Urinary bladder (tissue), 4 donors: ENCODE measurements around the gene MEF2A. TPM values are rescaled to one million over a fixed set of nuclear protein-coding genes. Genes with fewer than 3 reads are reported as not detected.

ENCODE experiments used
- DNase-seq: peaks from one replicate; pipeline ENCODE4 v3.0.0-alpha.2; 2015; ENCODE audit errors: extremely low spot score
- H3K27ac ChIP-seq: one replicate; pipeline ENCODE4 v1.5.1; 2013; ENCODE audit warnings: low read depth, mild to moderate bottlenecking, moderate library complexity
- H3K36me3 ChIP-seq: one replicate; pipeline ENCODE4 v1.6.1; 2013; ENCODE audit warnings: mild to moderate bottlenecking, moderate library complexity; ENCODE audit not compliant: insufficient read depth
- H3K4me1 ChIP-seq: one replicate; pipeline ENCODE4 v1.6.1; 2013; ENCODE audit warnings: mild to moderate bottlenecking, moderate library complexity; ENCODE audit not compliant: insufficient read depth
- H3K4me3 ChIP-seq: one replicate; pipeline ENCODE4 v1.5.1; 2013; ENCODE audit warnings: low read depth, low read length
- WGBS: extraction: QIAGEN DNeasy Blood & Tissue Kit; methylation state at CpG from one replicate; pipeline ENCODE4 v1.1.7; 2013; 5-methylcytosine and 5-hydroxymethylcytosine counted together
- polyA plus RNA-seq: library from polyadenylated mRNA; stranded (reverse); fragments of 200-250 nt; gene quantifications from one replicate; pipeline ENCODE4 v1.2.3, GENCODE V29; 2013
- total RNA-seq: library from RNA; depleted of rRNA; stranded (reverse); fragments of >200 nt; gene quantifications from one replicate; pipeline ENCODE4 v1.2.3, GENCODE V29; 2014
- donor health status: healthy with polysubstance abuse.
- donor health status: healthy.

The MEF2A gene
- total and polyA plus RNA-seq, 2 donors: 37.6 to 85.1 TPM

DNA sequence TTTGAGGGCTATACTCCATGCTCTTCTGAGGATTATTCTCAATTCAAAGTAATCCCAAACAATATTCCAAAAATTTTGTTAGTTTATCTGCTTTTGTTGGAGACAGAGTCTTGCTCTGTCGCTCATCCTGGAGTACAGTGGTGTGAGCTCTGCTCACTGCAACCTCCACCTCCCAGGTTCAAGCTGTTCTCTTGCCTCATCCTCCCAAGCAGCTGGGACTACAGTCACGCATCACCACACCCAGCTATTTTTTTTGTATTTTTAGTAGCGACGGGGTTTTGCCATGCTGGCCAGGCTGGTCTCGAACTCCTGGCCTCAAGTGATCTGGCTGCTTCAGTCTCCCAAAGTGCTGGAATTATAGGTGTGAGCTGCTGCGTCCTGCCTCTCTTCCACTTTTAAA, 39.1 kb downstream of the MEF2A start:
- Histone ChIP-seq H3K27ac (no peak overlapping the region), H3K4me1 (no peaks in the 10 kb centered on the region), H3K4me3 (no peak overlapping the region), H3K36me3 (no peaks in the 10 kb centered on the region)
- WGBS: 91% methylated on average over 6 of the region's 6 CpGs
- no peak for DNase-seq

DNA sequence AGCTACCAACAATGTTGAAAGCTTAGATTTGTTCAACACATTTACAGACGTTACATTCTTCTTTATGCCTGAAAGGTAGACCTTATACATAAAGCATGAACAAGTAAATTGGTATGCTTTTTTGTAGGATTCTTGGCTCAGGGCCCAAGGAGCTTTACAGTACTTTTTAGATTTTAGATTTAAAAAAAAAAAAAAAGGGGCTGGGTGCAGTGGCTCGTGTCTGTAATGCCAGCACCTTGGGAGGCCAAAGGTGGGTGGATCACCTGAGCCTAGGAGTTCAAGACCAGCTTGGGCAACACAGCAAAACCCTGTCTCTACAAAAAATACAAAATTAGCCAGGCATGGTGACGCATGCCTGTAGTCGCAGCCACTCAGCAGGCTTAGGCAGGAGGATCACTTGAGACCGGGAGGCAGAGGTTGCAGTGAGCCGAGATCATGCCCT, 39.7 kb downstream of the MEF2A start:
- DNase-seq: no peak
- Histone ChIP-seq H3K4me1 (no peaks in the 10 kb centered on the region), H3K4me3 (no peak overlapping the region), H3K36me3 (no peaks in the 10 kb centered on the region), H3K27ac (no peak overlapping the region)
- 61% methylated on average over 6 of the region's 6 CpGs for WGBS

DNA sequence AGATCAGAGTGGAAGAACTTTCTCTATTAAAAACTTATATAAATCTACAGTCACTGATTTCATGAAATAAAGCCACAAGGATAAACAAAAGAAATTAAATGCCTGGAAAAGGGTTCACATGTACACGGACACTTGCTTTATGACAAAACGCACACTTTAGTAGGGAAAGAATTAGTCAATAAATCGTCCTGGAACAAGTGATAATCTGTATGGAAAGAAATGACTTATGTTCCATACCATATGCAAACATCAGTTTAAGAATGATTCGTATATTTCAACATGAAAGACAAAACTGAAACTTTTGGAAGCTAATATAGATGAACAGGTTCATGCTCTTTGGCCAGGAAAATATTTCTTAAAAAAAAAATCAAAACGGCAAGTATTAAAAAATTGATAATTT, 40.2 kb downstream of the MEF2A start:
- 75% methylated on average over 5 of the region's 5 CpGs for WGBS
- Histone ChIP-seq H3K4me3 (no peak overlapping the region), H3K27ac (no peak overlapping the region)

DNA sequence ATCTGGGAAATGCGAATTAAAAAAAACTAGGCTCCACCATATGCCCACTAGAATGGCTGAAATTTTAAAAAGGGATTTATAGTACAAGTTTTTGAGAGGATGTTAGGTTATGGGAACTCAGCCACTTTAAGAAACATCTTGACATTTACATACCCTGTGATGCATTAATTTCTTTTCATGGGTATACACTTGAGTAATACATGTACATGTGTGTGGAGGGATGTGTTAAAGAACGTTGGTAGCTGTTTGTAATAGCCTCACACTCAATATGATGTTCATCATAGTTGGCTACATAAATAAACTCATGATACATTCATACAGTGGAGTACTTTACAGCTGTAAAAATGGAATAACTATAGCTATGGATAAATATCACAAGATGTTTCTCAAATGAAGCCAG, 40.9 kb downstream of the MEF2A start:
- DNase-seq: no peak
- no peak overlapping the region for H3K27ac ChIP-seq
- H3K4me3 ChIP-seq: no peak overlapping the region
- no peaks in the 10 kb centered on the region for H3K36me3 ChIP-seq
- H3K4me1 ChIP-seq: no peaks in the 10 kb centered on the region
- 80% methylated on average over 2 of the region's 2 CpGs for WGBS

More for the DNA sequence above, 40.2 kb downstream of the MEF2A start:
- no peak for DNase-seq
- no peaks in the 10 kb centered on the region for H3K36me3 ChIP-seq
- H3K4me1 ChIP-seq: no peaks in the 10 kb centered on the region

DNA sequence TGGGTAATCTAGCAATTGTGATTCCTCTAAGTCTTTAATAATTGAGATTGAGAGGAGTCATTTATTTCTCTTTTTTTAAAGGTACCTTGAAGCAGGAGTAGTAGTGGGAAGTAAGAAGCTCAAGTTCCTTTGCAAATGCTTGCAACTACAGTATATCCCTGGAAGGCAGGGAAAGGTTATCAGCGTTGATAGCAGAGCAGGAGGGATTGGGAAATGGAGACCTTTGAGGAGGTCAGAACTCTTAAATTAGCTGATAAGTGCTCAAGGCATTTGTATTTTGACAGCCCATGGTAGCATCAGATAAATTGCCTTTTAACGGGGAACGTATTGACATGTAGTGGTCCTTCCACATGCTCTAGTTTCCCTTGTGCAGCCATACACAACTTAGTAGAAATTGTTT, 47.7 kb downstream of the MEF2A start:
- WGBS: 88% methylated on average over 3 of the region's 3 CpGs
- no peak for DNase-seq
- Histone ChIP-seq H3K4me3 (no peak overlapping the region), H3K36me3 (no peaks in the 10 kb centered on the region), H3K4me1 (no peaks in the 10 kb centered on the region), H3K27ac (no peak overlapping the region)

DNA sequence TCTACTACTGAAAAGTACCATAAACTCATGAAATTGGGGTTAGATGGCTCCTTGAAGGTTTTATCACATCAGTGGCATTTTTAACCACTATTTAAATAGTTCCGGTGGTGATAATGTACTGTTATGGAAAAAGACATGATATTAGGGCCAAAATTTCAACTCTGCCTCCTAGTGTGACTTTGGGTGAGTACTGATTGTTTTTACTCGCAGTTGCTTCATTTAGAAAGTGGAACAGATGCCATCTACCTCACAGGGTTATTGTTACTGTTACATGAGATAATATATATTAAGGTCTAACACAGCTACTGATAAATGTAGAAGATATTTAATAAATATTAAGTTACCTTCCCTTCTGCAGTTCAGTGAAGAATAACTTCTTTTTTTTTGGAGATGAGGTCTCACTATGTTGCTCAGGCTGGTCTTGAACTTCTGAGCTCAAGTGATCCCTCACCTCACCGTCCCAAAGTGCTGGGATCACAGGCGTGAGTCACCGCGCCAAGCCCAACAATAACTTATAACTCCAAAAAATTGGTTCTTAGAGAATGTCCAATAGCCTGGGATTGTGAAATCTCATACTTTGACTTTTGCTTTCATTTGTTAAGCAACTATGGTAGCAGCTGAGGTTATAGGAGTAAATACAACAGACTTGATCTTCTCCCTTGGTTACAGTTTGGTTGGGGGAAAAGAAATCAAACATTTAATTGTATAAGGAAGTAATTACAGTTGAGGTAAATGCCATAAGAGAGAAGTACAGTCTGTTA, 48.3 kb downstream of the MEF2A start:
- Histone ChIP-seq H3K27ac (peak overlapping the region; percentile 52), H3K36me3 (no peaks in the 10 kb centered on the region), H3K4me3 (no peak overlapping the region), H3K4me1 (no peaks in the 10 kb centered on the region)
- WGBS: 83% methylated on average over 6 of the region's 6 CpGs
- no peak for DNase-seq

DNA sequence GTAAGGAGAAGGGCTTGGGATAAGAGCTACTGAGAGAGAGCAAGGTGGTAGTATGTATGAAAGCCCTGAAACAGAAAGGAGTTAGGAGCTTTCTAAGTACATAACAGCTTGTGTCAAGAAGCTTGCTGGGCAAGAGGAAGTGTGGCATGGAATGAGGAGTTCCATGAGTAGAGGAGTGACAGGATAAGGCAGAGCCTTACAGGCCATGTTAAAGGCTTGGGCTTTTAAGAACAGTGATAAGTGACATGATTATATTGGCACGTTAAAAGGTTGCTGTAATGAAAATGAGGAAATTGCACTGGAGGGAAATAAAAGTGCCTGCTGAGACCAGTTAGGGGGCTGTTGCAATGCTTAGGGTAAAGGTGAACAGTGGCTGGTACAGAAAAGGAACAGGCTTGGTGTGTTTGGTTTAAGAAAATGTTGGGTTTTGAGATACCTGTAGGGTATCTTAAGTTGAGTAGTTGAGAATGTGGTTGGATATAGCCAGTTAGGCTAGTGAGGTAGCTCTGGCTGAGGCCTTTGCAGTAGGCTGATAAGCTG, 49.0 kb downstream of the MEF2A start:
- Histone ChIP-seq H3K36me3 (no peaks in the 10 kb centered on the region), H3K4me3 (no peak overlapping the region), H3K4me1 (no peaks in the 10 kb centered on the region), H3K27ac (peak overlapping the region; percentile 52)
- DNase-seq: no peak
- 35% methylated on average over 1 of the region's 1 CpG for WGBS

DNA sequence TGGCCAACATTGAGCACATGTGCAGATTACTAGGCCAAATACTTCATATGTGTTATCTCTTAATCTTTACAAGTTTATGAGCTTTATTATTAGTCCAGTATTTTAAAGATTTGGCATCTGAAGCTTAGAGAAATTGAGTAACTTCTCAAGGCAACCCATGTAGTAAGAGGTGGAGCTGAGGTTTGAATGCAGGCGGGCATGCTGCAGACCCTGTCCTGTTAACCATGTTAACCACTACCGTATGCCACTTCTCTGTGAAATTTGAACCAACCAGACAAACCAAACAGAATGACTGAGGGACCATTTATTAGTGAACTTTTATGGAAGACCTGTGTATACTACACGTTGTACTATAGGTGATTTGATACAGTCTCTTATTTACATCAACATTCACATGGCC, 49.7 kb downstream of the MEF2A start:
- no peaks in the 10 kb centered on the region for H3K4me1 ChIP-seq
- no peak for DNase-seq
- no peak overlapping the region for H3K4me3 ChIP-seq
- 90% methylated on average over 3 of the region's 3 CpGs for WGBS
- no peaks in the 10 kb centered on the region for H3K36me3 ChIP-seq
- no peak overlapping the region for H3K27ac ChIP-seq

DNA sequence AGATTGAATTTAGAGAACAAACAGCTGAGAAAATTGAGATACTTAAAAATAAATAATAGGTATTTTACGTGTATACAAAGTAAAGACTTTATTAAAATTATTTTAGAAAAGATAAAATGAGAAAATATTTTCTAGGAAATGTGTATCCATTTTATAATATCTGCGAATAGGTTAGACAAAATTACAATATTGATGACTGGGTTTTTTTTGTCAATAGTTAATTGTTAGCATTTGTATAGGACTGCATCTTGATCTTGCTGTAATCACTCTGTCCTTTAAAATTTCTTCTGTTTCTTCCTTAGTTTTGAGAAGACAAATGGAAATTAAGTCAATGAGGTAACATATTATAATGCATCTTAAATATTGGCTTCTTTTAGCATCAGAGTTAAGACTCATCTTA, 50.3 kb downstream of the MEF2A start:
- no peak for DNase-seq
- H3K27ac ChIP-seq: no peak overlapping the region
- WGBS: 95% methylated on average over 2 of the region's 2 CpGs
- no peaks in the 10 kb centered on the region for H3K4me1 ChIP-seq
- no peak overlapping the region for H3K4me3 ChIP-seq
- H3K36me3 ChIP-seq: no peaks in the 10 kb centered on the region

DNA sequence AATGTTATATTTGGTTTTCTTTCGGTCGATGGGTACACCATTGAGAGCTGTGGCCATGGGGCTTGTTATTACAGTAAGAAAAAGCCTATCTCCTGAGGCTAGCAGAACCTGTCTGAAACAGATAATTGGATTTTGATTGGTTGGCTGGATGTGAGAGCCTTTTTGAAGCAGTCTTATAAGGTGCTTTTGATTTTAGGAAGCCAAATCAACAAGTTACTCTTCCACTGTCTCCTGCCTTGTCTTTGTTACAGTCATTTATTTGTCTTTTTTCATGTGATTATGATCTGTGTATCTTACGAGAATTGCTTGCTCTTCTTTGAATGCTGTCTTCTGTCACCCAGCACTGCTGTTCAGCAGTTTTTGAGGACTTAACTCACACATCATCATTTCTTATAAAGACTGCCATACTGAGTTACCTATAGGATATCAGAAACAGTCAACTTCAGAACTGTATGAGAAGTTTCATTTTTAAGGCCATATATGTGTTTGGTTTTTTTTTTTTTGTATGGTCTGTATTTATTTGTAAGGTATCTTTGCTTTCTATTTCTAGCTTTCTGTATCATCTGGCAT, 51.1 kb downstream of the MEF2A start:
- WGBS: 83% methylated on average over 3 of the region's 3 CpGs
- no peak overlapping the region for H3K27ac ChIP-seq
- H3K4me1 ChIP-seq: no peaks in the 10 kb centered on the region
- no peak for DNase-seq
- H3K4me3 ChIP-seq: no peak overlapping the region
- no peaks in the 10 kb centered on the region for H3K36me3 ChIP-seq

DNA sequence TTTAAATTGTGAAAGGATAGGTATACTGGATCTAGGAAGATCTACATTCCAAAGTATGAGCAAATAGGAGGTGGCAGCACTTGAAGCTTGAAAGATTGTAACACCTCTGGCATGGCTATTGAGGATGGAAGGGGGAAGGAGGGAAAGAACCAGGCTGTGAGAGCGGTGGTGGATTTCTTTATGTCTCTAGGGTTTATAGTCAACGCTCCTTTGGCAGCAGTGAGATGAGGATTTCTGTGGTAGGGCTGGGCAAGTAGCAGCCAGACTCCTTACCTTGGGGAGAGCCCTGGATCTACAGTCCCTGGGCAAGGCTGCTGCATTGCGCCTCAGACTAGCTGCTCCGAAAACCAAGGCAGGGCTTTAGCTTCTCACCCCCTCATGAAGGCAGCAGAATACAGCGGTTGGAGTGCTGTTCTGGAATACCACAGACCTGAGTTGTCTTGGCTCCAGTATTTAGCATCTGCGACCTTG, 53.2 kb downstream of the MEF2A start:
- H3K27ac ChIP-seq: no peak overlapping the region
- DNase-seq: no peak
- no peak overlapping the region for H3K4me3 ChIP-seq
- 56% methylated on average over 6 of the region's 6 CpGs for WGBS
- H3K36me3 ChIP-seq: no peaks in the 10 kb centered on the region
- no peaks in the 10 kb centered on the region for H3K4me1 ChIP-seq

DNA sequence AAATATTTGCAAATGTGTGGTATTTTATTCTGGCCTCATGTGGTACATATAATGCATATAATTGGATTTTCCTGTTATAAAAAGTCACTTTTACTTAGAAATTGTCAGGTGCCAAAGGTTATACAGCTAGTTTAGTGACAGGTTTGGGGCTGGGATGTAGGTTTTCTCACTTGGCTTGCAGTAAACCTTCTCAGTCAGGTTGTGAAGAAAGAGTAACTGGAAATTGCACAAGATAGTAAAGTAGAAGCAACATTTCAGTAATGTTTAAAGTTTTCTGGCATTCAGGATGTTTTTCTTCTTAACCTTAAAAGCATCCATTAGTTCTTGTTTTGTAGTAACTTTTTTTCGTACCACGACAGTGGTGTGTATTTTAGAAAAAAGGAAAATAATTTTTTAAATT, 53.9 kb downstream of the MEF2A start:
- H3K4me3 ChIP-seq: no peak overlapping the region
- 83% methylated on average over 2 of the region's 2 CpGs for WGBS
- no peak overlapping the region for H3K27ac ChIP-seq
- no peak for DNase-seq
- H3K36me3 ChIP-seq: no peaks in the 10 kb centered on the region
- no peaks in the 10 kb centered on the region for H3K4me1 ChIP-seq

DNA sequence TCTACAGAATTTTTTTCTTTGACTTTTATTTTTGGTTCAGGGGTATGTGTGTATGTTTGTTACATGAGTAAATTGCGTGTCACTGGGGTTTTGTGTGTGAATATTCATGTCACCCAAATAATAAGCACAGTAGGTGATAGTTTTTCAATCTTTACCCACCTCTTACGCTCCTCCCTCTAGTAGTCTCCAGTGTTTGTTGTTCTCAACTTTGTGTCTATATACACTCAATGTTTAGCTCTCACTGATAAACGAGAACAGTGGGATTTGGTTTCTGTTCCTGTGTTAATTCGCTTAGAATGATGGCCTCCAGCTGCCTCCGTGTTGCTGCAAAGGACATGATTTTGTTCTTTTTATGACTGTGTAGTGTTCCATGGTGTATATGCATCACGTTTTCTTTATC, 54.4 kb downstream of the MEF2A start:
- Histone ChIP-seq H3K4me3 (no peak overlapping the region), H3K4me1 (no peaks in the 10 kb centered on the region), H3K36me3 (no peaks in the 10 kb centered on the region), H3K27ac (peak overlapping the region; percentile 23)
- WGBS: 73% methylated on average over 6 of the region's 6 CpGs
- DNase-seq: no peak

DNA sequence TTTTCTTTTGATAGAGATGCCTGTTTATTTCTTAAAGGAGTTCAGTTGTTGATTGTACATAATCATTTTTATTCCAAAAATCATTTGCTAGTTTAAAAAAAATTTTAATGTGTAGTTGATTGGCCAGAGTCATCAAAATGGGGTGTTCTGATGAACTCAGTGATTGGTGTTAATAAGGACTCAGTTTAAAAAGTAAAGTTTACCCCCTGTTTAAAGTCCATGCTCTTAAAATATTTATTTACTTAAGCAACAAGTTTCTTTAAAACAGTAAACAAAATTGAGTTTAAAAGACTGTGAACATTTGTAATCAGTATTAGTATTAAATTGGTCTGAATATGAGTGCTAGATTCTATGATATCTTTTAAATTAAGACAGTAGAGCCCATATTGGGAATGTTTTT, 56.0 kb downstream of the MEF2A start:
- DNase-seq: no peak
- Histone ChIP-seq H3K4me3 (no peak overlapping the region), H3K4me1 (no peaks in the 10 kb centered on the region), H3K36me3 (no peaks in the 10 kb centered on the region), H3K27ac (no peak overlapping the region)
